ENCODE measurements around the gene LSG1. TPM values are rescaled to one million over a fixed set of nuclear protein-coding genes. Genes with fewer than 3 reads are reported as not detected.

LSG1 gene
- total and polyA plus RNA-seq, 2 of the 13 experiments (the other 11 are each of a cell fraction or from before 2014, with no cell fraction given): 21.4 to 32.1 TPM

DNA sequence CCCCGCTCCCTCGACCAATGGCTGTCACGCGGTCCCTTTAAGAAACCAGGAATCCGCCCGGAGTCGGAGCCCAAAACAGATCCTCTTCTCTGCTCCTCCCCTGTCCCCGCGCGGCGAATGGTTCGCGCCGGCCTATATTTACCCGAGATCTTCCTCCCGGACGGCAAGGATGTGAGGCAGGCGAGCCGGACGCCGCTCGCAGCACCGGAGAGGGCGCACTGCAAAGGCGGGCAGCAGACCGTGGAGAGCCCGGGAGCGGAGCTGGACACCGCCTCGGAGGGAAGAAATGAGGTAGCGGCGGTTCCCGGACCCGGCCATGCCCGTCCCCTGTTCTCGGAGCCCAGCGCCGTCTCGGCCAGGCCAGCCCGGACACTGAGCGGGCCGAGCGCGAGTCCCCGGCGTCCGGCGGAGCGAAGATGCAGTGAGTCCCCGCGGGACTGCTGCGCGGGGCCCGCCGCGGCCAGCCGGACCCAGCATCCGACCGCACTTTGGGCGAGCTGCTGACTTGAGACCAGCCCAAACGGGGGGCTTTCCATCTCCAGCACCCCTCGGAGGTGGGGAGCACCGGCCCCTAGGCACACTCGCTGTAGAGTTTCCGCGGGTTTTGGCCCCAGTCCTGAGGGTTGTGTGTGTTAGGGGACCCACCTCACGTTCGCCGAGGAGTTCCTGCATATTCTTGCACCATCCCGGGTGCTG lies 13.9 kb upstream of the LSG1 start, which contains the start of gene FAM43A (continued):
- TF ChIP-seq, protein P1, sequence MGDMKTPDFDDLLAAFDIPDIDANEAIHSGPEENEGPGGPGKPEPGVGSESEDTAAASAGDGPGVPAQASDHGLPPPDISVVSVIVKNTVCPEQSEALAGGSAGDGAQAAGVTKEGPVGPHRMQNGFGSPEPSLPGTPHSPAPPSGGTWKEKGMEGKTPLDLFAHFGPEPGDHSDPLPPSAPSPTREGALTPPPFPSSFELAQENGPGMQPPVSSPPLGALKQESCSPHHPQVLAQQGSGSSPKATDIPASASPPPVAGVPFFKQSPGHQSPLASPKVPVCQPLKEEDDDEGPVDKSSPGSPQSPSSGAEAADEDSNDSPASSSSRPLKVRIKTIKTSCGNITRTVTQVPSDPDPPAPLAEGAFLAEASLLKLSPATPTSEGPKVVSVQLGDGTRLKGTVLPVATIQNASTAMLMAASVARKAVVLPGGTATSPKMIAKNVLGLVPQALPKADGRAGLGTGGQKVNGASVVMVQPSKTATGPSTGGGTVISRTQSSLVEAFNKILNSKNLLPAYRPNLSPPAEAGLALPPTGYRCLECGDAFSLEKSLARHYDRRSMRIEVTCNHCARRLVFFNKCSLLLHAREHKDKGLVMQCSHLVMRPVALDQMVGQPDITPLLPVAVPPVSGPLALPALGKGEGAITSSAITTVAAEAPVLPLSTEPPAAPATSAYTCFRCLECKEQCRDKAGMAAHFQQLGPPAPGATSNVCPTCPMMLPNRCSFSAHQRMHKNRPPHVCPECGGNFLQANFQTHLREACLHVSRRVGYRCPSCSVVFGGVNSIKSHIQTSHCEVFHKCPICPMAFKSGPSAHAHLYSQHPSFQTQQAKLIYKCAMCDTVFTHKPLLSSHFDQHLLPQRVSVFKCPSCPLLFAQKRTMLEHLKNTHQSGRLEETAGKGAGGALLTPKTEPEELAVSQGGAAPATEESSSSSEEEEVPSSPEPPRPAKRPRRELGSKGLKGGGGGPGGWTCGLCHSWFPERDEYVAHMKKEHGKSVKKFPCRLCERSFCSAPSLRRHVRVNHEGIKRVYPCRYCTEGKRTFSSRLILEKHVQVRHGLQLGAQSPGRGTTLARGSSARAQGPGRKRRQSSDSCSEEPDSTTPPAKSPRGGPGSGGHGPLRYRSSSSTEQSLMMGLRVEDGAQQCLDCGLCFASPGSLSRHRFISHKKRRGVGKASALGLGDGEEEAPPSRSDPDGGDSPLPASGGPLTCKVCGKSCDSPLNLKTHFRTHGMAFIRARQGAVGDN (CRISPR knock-in tag; IDR thresholded peaks at IDR 0.05): peak; percentile 79
- TF ChIP-seq, protein P2, sequence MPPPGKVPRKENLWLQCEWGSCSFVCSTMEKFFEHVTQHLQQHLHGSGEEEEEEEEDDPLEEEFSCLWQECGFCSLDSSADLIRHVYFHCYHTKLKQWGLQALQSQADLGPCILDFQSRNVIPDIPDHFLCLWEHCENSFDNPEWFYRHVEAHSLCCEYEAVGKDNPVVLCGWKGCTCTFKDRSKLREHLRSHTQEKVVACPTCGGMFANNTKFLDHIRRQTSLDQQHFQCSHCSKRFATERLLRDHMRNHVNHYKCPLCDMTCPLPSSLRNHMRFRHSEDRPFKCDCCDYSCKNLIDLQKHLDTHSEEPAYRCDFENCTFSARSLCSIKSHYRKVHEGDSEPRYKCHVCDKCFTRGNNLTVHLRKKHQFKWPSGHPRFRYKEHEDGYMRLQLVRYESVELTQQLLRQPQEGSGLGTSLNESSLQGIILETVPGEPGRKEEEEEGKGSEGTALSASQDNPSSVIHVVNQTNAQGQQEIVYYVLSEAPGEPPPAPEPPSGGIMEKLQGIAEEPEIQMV (CRISPR knock-in tag; IDR thresholded peaks at IDR 0.05; ENCODE audit: low read depth): no peak
- TF ChIP-seq NFKB2 (CRISPR knock-in tag; IDR thresholded peaks at IDR 0.05; ENCODE audit: borderline replicate concordance) (peak; percentile 74), ZNF761 (CRISPR knock-in tag; conservative IDR thresholded peaks at IDR 0.05) (peak; percentile 50; the same call in 1 of the 2 replicates), RCOR2 (CRISPR knock-in tag; IDR thresholded peaks at IDR 0.05) (no peak), ZFY (CRISPR knock-in tag; IDR thresholded peaks at IDR 0.05) (peak; percentile 74), KLF15 (CRISPR knock-in tag; IDR thresholded peaks at IDR 0.05; ENCODE audit: borderline replicate concordance) (0 out of 2 replicates have a peak, but pooled peaks have one; percentile 37), PITX1 (CRISPR knock-in tag; IDR thresholded peaks at IDR 0.05) (peak; percentile 41; the same call in 1 of the 2 replicates), ZNF564 (CRISPR knock-in tag; IDR thresholded peaks at IDR 0.05) (0 out of 2 replicates have a peak, but pooled peaks have one; percentile 29), CBX5 (CRISPR knock-in tag; IDR thresholded peaks at IDR 0.05; ENCODE audit: borderline replicate concordance) (peak; percentile 75; the same call in 1 of the 2 replicates), ZNF878 (CRISPR knock-in tag; IDR thresholded peaks at IDR 0.05) (0 out of 2 replicates have a peak, but pooled peaks have one; percentile 71), HOXA3 (CRISPR knock-in tag; IDR thresholded peaks at IDR 0.05) (peak; percentile 55)
- TF ChIP-seq, protein P3, sequence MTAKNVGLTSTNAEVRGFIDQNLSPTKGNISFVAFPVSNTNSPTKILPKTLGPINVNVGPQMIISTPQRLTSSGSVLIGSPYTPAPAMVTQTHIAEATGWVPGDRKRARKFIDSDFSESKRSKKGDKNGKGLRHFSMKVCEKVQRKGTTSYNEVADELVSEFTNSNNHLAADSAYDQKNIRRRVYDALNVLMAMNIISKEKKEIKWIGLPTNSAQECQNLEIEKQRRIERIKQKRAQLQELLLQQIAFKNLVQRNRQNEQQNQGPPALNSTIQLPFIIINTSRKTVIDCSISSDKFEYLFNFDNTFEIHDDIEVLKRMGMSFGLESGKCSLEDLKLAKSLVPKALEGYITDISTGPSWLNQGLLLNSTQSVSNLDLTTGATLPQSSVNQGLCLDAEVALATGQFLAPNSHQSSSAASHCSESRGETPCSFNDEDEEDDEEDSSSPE (CRISPR knock-in tag; IDR thresholded peaks at IDR 0.05): peak; percentile 39; the same call in 1 of the 2 replicates
- TF ChIP-seq, protein P4, sequence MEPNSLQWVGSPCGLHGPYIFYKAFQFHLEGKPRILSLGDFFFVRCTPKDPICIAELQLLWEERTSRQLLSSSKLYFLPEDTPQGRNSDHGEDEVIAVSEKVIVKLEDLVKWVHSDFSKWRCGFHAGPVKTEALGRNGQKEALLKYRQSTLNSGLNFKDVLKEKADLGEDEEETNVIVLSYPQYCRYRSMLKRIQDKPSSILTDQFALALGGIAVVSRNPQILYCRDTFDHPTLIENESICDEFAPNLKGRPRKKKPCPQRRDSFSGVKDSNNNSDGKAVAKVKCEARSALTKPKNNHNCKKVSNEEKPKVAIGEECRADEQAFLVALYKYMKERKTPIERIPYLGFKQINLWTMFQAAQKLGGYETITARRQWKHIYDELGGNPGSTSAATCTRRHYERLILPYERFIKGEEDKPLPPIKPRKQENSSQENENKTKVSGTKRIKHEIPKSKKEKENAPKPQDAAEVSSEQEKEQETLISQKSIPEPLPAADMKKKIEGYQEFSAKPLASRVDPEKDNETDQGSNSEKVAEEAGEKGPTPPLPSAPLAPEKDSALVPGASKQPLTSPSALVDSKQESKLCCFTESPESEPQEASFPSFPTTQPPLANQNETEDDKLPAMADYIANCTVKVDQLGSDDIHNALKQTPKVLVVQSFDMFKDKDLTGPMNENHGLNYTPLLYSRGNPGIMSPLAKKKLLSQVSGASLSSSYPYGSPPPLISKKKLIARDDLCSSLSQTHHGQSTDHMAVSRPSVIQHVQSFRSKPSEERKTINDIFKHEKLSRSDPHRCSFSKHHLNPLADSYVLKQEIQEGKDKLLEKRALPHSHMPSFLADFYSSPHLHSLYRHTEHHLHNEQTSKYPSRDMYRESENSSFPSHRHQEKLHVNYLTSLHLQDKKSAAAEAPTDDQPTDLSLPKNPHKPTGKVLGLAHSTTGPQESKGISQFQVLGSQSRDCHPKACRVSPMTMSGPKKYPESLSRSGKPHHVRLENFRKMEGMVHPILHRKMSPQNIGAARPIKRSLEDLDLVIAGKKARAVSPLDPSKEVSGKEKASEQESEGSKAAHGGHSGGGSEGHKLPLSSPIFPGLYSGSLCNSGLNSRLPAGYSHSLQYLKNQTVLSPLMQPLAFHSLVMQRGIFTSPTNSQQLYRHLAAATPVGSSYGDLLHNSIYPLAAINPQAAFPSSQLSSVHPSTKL (CRISPR knock-in tag; IDR thresholded peaks at IDR 0.05): peak; percentile 64
- TF ChIP-seq, protein P5, sequence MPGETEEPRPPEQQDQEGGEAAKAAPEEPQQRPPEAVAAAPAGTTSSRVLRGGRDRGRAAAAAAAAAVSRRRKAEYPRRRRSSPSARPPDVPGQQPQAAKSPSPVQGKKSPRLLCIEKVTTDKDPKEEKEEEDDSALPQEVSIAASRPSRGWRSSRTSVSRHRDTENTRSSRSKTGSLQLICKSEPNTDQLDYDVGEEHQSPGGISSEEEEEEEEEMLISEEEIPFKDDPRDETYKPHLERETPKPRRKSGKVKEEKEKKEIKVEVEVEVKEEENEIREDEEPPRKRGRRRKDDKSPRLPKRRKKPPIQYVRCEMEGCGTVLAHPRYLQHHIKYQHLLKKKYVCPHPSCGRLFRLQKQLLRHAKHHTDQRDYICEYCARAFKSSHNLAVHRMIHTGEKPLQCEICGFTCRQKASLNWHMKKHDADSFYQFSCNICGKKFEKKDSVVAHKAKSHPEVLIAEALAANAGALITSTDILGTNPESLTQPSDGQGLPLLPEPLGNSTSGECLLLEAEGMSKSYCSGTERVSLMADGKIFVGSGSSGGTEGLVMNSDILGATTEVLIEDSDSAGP (CRISPR knock-in tag; IDR thresholded peaks at IDR 0.05; ENCODE audit: borderline replicate concordance): peak; percentile 99

Measured in HepG2 (cell line).